ENCODE measurements around the gene SEMA3C.

- TF ChIP-seq CTCF (IDR thresholded peaks at IDR 0.05) (no peak), POLR2AphosphoS5 (IDR thresholded peaks at IDR 0.05; ENCODE audit: low read depth, low read length) (no peak), SIN3A (IDR thresholded peaks at IDR 0.05; ENCODE audit: borderline replicate concordance, insufficient read depth, low read depth, low read length) (no peak)
Measured at GRCh38 chr7:80907612-80908011, 11.2 kb downstream of the SEMA3C start.

All from Panc1 (cell line).